ENCODE measurements around the gene CDC42BPB.

DNA sequence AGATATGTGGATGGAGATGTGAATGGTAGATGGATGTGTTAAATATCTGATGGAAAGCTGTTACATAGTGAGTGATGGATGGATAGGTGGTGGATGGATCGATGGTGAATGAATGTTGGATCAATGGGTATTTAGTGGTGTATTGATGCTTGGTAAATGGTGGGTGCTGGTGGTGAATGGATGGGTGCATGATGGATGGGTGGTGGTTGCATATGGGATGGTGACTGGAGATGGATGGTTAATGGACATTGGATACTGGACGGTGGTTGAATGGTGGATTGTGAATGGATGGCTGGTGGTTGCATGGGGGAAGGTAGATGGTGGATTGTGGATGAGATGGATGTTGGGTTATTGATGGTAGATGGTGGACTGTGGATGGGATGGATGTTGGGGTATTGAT lies 24.6 kb upstream of the CDC42BPB start:
- TF ChIP-seq, protein P1, sequence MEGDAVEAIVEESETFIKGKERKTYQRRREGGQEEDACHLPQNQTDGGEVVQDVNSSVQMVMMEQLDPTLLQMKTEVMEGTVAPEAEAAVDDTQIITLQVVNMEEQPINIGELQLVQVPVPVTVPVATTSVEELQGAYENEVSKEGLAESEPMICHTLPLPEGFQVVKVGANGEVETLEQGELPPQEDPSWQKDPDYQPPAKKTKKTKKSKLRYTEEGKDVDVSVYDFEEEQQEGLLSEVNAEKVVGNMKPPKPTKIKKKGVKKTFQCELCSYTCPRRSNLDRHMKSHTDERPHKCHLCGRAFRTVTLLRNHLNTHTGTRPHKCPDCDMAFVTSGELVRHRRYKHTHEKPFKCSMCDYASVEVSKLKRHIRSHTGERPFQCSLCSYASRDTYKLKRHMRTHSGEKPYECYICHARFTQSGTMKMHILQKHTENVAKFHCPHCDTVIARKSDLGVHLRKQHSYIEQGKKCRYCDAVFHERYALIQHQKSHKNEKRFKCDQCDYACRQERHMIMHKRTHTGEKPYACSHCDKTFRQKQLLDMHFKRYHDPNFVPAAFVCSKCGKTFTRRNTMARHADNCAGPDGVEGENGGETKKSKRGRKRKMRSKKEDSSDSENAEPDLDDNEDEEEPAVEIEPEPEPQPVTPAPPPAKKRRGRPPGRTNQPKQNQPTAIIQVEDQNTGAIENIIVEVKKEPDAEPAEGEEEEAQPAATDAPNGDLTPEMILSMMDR (IDR thresholded peaks at IDR 0.05), result no peak
- TF ChIP-seq EP300 (IDR thresholded peaks at IDR 0.05), result no peak
- TF ChIP-seq POLR2A (IDR thresholded peaks at IDR 0.05), result no peak
- no peak for TF ChIP-seq POLR2AphosphoS5 (IDR thresholded peaks at IDR 0.05)

Measured in upper lobe of left lung (tissue), 4 donors.